Spleen (tissue), 11 donors: ENCODE data around the gene ADAM29. TPM values are rescaled to one million over a fixed set of nuclear protein-coding genes. Genes with fewer than 3 reads are reported as not detected.

Experiments
- DNase-seq: peaks from one replicate; pipeline ENCODE4 v3.0.0-alpha.2; 2020
- H3K27ac ChIP-seq, 8 donors: fragments of 200-600 bp; sonication (generic) in 7 of 8; 1 replicate in 4 of 8; 2 replicates in 4 of 8; pipeline versions ENCODE4 v1.5.0 to v1.8.0; 2016 to 2021; ENCODE audit warnings: inconsistent platforms in 4 of 8, mild to moderate bottlenecking in 4 of 8, moderate library complexity in 1 of 8
- H3K27me3 ChIP-seq, 7 donors: fragments of 200-600 bp; sonication (generic) in 6 of 7; replicated peaks in 1 of 7; 1 replicate in 4 of 7; 2 replicates in 3 of 7; pipeline versions ENCODE4 v1.5.0 to v1.8.0; 2016 to 2021; ENCODE audit warnings: inconsistent platforms in 3 of 7, mild to moderate bottlenecking in 1 of 7
- H3K36me3 ChIP-seq, 6 donors: fragments of 200-600 bp; sonication (generic) in 5 of 6; 1 replicate in 4 of 6; 2 replicates in 2 of 6; pipeline versions ENCODE4 v1.5.0 to v1.8.0; 2016 to 2021; ENCODE audit warnings: inconsistent platforms in 2 of 6
- H3K4me1 ChIP-seq, 6 donors: fragments of 200-600 bp; sonication (generic) in 5 of 6; 1 replicate in 3 of 6; 2 replicates in 3 of 6; pipeline versions ENCODE4 v1.5.0 to v1.8.0; 2016 to 2021; ENCODE audit warnings: inconsistent platforms in 3 of 6
- H3K4me3 ChIP-seq, 8 donors: fragments of 200-600 bp; sonication (generic) in 7 of 8; 1 replicate in 4 of 8; 2 replicates in 4 of 8; pipeline versions ENCODE4 v1.5.0 to v1.8.0; 2016 to 2021; ENCODE audit warnings: inconsistent platforms in 4 of 8, mild to moderate bottlenecking in 4 of 8, moderate library complexity in 2 of 8
- H3K9me3 ChIP-seq, 8 donors: fragments of 200-600 bp; sonication (generic) in 7 of 8; 1 replicate in 4 of 8; 2 replicates in 4 of 8; pipeline versions ENCODE4 v1.5.0 to v1.8.0; 2016 to 2021; ENCODE audit warnings: inconsistent platforms in 4 of 8
- CTCF ChIP-seq, 11 experiments: fragments of 200-600 bp in 7 of 11; fragments of 450-650 bp in 4 of 11; sonication (generic) in 4 of 11; IDR thresholded peaks in 8 of 11; conservative IDR thresholded peaks in 3 of 11; 1 replicate in 7 of 11; 2 replicates in 4 of 11; pipeline versions ENCODE4 v1.4.0 to v1.8.0; 2016 to 2021; ENCODE audit warnings: antibody characterized with exemption in 11 of 11, inconsistent platforms in 4 of 11, mild to moderate bottlenecking in 1 of 11
- POLR2A ChIP-seq, 3 donors: fragments of 450-650 bp; IDR thresholded peaks; one replicate each; pipeline ENCODE4 v1.5.1; 2017; ENCODE audit warnings: antibody characterized with exemption in 3 of 3, mild to moderate bottlenecking in 1 of 3
- POLR2AphosphoS5 ChIP-seq, 3 donors: sonication (generic); formaldehyde crosslinking; IDR thresholded peaks; one replicate each; pipeline ENCODE4 v1.5.1; 2017; ENCODE audit warnings: antibody characterized with exemption in 3 of 3
- WGBS, 5 donors: extraction: QIAGEN DNeasy Blood & Tissue Kit in 3 of 5; methylation state at CpG; one replicate each; pipeline versions ENCODE4 v1.1.5 to v1.1.7; 2013 to 2018; 5-methylcytosine and 5-hydroxymethylcytosine counted together
- intact Hi-C: fragments of 100-400 bp; cut with DNase I; formaldehyde crosslinking; loops from one replicate; pipeline ENCODE4 v1.15.0; 2023; ENCODE audit warnings: low total_unique reads
- polyA plus RNA-seq, 3 donors: library from polyadenylated mRNA; stranded (reverse); fragments of 200-250 nt; gene quantifications; one replicate each; pipeline ENCODE4 v1.2.1, GENCODE V29; 2013
- total RNA-seq, 7 donors: library from RNA; depleted of rRNA in 3 of 7; stranded (reverse); fragments of >200 nt in 3 of 7; fragmentation: NEBNext Ultra II Directional in 4 of 7; extraction: Animal tissue kit (Norgen Biotek cat#: 25700) in 4 of 7; gene quantifications; one replicate each; pipeline versions ENCODE4 v1.1.0 to v1.2.1, GENCODE V29; 2016 to 2021
- donor health status: healthy with polysubstance abuse.
- donor health status: DM: no; HTN: no; CAD: no; lungs with moderate emphysema.
- donor health status: DM: no; HTN: no; CAD: no.
- donor health status: Bipolar disorder and iron deficiency.
- donor health status: healthy.
- donor health status: DM: no; HTN: no; CAD: no.
- donor health status: DM: yes; HTN: yes; CAD: no.

The ADAM29 gene
- total and polyA plus RNA-seq, 10 donors, result 0.02 TPM; not detected in 9

GRCh38 chr4:174873931-174874330 lies 44.2 kb upstream of the ADAM29 start:
- Histone ChIP-seq H3K4me3 (no peak overlapping the region), H3K4me1 (no peaks in the 10 kb centered on the region), H3K9me3 (no peaks in the 10 kb centered on the region), H3K27me3 (no peaks in the 10 kb centered on the region), H3K36me3 (no peaks in the 10 kb centered on the region), H3K27ac (no peak overlapping the region)
- 36 to 68% (median 44%) methylated on average over 1 of the region's 1 CpG for WGBS, 5 donors
- no peak for DNase-seq
- TF ChIP-seq CTCF (IDR thresholded peaks at IDR 0.05 in 8 of 11, conservative IDR thresholded peaks at IDR 0.05 in 3 of 11), result peak in 1 of 11 experiments; percentile 28
- TF ChIP-seq POLR2A (IDR thresholded peaks at IDR 0.05), result no peak
- no peak for TF ChIP-seq POLR2AphosphoS5 (IDR thresholded peaks at IDR 0.05)
- intact Hi-C loops, result no loop called here

- Histone ChIP-seq H3K4me1 (no peaks in the 10 kb centered on the region), H3K27me3 (no peaks in the 10 kb centered on the region), H3K36me3 (no peaks in the 10 kb centered on the region), H3K4me3 (no peak overlapping the region), H3K27ac (no peak overlapping the region), H3K9me3 (no peaks in the 10 kb centered on the region)
- no peak for DNase-seq
- TF ChIP-seq POLR2AphosphoS5 (IDR thresholded peaks at IDR 0.05) (no peak), POLR2A (IDR thresholded peaks at IDR 0.05) (no peak), CTCF (IDR thresholded peaks at IDR 0.05 in 8 of 11, conservative IDR thresholded peaks at IDR 0.05 in 3 of 11) (no peak)
- intact Hi-C loops, result no loop called here
- 45 to 87% (median 70%) methylated on average over 1 of the region's 1 CpG for WGBS, 5 donors
These were observed 43.3 kb upstream of the ADAM29 start for GRCh38 chr4:174874898-174875297.

GRCh38 chr4:174880001-174880400 lies 38.2 kb upstream of the ADAM29 start:
- TF ChIP-seq POLR2AphosphoS5 (IDR thresholded peaks at IDR 0.05) (no peak), POLR2A (IDR thresholded peaks at IDR 0.05) (no peak), CTCF (IDR thresholded peaks at IDR 0.05 in 8 of 11, conservative IDR thresholded peaks at IDR 0.05 in 3 of 11) (no peak)

GRCh38 chr4:174882317-174882992 lies 35.7 kb upstream of the ADAM29 start:
- H3K4me3 ChIP-seq, result no peak overlapping the region
- no peak for DNase-seq
- TF ChIP-seq POLR2A (IDR thresholded peaks at IDR 0.05) (no peak), POLR2AphosphoS5 (IDR thresholded peaks at IDR 0.05) (no peak), CTCF (IDR thresholded peaks at IDR 0.05 in 8 of 11, conservative IDR thresholded peaks at IDR 0.05 in 3 of 11) (no peak)
- no peak overlapping the region for H3K27ac ChIP-seq
- H3K27me3 ChIP-seq, result no peaks in the 10 kb centered on the region
- no peaks in the 10 kb centered on the region for H3K36me3 ChIP-seq
- 72 to 82% (median 76%) methylated on average over 6 of the region's 6 CpGs for WGBS, 5 donors
- intact Hi-C loops, result no loop called here
- H3K4me1 ChIP-seq, result no peaks in the 10 kb centered on the region
- H3K9me3 ChIP-seq, result no peaks in the 10 kb centered on the region

More at GRCh38 chr4:174880001-174880400, 38.2 kb upstream of the ADAM29 start:
- Histone ChIP-seq H3K36me3 (no peaks in the 10 kb centered on the region), H3K27ac (no peak overlapping the region), H3K4me3 (no peak overlapping the region), H3K4me1 (no peaks in the 10 kb centered on the region), H3K27me3 (no peaks in the 10 kb centered on the region), H3K9me3 (no peaks in the 10 kb centered on the region)
- WGBS, 5 donors, result 72 to 90% (median 78%) methylated on average over 7 of the region's 7 CpGs
- intact Hi-C loops, result no loop called here
- no peak for DNase-seq
